Lower leg skin (tissue), 3 donors: ENCODE measurements around the gene CACHD1.

Source experiments
- POLR2A ChIP-seq, 2 donors: fragments of 450-650 bp; IDR thresholded peaks; one replicate each; pipeline ENCODE4 v1.6.1; 2016 to 2017; ENCODE audit warnings: antibody characterized with exemption in 2 of 2, mild to moderate bottlenecking in 1 of 2, moderate library complexity in 1 of 2
- TF ChIP-seq, protein P1 (sequence below), 3 donors: fragments of 450-650 bp; IDR thresholded peaks; one replicate each; pipeline ENCODE4 v1.5.1; 2016; ENCODE audit warnings: antibody characterized with exemption in 3 of 3, mild to moderate bottlenecking in 3 of 3, moderate library complexity in 2 of 3

GRCh38 chr1:64687725-64688327, 217.9 kb downstream of the CACHD1 start:
- TF ChIP-seq, protein P1, sequence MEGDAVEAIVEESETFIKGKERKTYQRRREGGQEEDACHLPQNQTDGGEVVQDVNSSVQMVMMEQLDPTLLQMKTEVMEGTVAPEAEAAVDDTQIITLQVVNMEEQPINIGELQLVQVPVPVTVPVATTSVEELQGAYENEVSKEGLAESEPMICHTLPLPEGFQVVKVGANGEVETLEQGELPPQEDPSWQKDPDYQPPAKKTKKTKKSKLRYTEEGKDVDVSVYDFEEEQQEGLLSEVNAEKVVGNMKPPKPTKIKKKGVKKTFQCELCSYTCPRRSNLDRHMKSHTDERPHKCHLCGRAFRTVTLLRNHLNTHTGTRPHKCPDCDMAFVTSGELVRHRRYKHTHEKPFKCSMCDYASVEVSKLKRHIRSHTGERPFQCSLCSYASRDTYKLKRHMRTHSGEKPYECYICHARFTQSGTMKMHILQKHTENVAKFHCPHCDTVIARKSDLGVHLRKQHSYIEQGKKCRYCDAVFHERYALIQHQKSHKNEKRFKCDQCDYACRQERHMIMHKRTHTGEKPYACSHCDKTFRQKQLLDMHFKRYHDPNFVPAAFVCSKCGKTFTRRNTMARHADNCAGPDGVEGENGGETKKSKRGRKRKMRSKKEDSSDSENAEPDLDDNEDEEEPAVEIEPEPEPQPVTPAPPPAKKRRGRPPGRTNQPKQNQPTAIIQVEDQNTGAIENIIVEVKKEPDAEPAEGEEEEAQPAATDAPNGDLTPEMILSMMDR (IDR thresholded peaks at IDR 0.05) = no peak
- TF ChIP-seq POLR2A (IDR thresholded peaks at IDR 0.05) = no peak
